PC-9 (cell line): Measurements from ENCODE around the gene PLD2.

Experiments used
- EZH2 ChIP-seq: fragments of 200-600 bp; sonication (generic); IDR thresholded peaks from 2 replicates; pipeline ENCODE4 v1.8.0; 2017; ENCODE audit warnings: antibody characterized with exemption, low read depth
- TF ChIP-seq, protein P1 (sequence below): fragments of 200-600 bp; sonication (generic); conservative IDR thresholded peaks from 2 replicates; pipeline ENCODE4 v1.6.1; 2017; ENCODE audit warnings: mixed run types, antibody characterized with exemption, mild to moderate bottlenecking, moderate library complexity

DNA sequence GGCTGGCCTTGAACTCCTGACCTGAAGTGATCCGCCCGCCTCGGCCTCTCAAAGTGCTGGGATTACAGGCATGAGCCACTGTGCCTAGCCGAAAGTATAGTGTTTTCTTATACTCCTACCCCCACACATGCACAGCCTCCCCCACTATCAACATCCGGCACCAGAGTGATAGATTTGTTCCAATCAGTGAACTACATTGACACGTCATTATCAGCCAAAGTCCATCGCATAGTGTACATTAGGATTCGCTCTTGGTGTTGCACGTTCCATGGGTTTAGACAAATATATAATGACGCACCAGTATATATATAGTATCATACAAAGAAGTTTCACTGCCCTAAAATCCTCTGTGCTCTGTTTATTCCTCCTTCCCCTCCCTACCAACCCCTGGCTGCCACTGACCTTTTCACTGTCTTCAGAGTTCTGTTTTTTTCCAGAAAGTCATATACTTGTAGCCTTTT lies 47.1 kb upstream of the PLD2 start:
- TF ChIP-seq, protein P1, sequence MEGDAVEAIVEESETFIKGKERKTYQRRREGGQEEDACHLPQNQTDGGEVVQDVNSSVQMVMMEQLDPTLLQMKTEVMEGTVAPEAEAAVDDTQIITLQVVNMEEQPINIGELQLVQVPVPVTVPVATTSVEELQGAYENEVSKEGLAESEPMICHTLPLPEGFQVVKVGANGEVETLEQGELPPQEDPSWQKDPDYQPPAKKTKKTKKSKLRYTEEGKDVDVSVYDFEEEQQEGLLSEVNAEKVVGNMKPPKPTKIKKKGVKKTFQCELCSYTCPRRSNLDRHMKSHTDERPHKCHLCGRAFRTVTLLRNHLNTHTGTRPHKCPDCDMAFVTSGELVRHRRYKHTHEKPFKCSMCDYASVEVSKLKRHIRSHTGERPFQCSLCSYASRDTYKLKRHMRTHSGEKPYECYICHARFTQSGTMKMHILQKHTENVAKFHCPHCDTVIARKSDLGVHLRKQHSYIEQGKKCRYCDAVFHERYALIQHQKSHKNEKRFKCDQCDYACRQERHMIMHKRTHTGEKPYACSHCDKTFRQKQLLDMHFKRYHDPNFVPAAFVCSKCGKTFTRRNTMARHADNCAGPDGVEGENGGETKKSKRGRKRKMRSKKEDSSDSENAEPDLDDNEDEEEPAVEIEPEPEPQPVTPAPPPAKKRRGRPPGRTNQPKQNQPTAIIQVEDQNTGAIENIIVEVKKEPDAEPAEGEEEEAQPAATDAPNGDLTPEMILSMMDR, result no peak
- no peak for TF ChIP-seq EZH2
